Erythroblast (primary cell): Measurements from ENCODE around the gene FLVCR2.

Experiments used
- GATA1 ChIP-seq: IDR thresholded peaks from 2 replicates; pipeline ENCODE4 v1.6.1; 2011; ENCODE audit warnings: low read depth, mild to moderate bottlenecking, control low read depth, low read length, moderate library complexity
- POLR2A ChIP-seq: IDR thresholded peaks from 2 replicates; pipeline ENCODE4 v1.6.1; 2011; ENCODE audit warnings: mild to moderate bottlenecking, low read length

DNA sequence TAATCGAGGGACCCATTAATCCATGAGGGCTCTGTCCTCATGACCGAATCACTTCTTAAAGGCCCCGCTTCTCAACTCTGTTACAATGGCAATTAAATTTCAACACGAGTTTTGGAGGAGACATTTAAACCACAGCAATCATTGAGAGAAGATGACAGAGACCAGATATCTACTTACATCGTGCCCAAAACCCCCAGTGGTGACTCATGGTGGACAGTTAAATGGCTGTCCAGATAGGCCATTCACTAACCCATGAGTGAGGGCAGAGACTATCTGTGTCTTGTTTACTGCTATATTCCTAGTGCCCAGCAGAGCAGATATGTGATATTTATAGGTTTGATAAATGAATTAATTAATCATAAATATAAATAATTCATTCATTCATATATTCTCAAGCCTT lies 20.0 kb upstream of the FLVCR2 start:
- no peak for TF ChIP-seq POLR2A
- TF ChIP-seq GATA1 = no peak
